ENCODE results near the gene CCL16.

DNA sequence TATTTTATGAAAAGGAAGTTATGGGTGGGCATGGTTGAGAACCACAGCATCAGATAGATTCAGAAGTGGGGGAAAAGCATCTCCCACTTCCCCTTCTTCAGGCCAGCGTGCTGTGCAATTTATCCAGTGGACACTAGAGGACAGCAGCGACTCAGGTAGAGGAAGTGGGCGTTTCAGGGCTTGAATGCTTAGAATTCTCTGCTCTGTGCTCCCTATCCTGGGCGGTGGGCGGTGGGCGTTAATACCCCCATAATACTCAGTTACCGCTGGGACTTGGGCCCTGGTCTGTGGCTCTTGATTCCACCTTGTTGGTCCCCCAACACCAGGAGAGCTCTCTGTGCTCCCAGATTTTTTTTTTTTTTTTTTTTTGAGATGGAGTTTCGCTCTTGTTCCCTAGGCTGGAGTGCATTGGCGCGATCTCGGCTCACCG is 34.1 kb downstream of the CCL16 start:
- TF ChIP-seq YY1 (IDR thresholded peaks at IDR 0.05; ENCODE audit: insufficient read depth, insufficient read length) (no peak), ZNF274 (IDR thresholded peaks at IDR 0.05; ENCODE audit: low read depth, low read length) (no peak)
